Activated CD8-positive, alpha-beta memory T cell treated with anti-CD3 and anti-CD28 coated beads for 24 hours (primary cell): ENCODE measurements around the gene DGUOK.
A peak's percentile ranks its signal among the peaks of the same experiment; 100 is the strongest.

ENCODE experiments used
- DNase-seq: peaks from one replicate; pipeline ENCODE4 v3.0.0-alpha.2; 2020

DGUOK gene

DNA sequence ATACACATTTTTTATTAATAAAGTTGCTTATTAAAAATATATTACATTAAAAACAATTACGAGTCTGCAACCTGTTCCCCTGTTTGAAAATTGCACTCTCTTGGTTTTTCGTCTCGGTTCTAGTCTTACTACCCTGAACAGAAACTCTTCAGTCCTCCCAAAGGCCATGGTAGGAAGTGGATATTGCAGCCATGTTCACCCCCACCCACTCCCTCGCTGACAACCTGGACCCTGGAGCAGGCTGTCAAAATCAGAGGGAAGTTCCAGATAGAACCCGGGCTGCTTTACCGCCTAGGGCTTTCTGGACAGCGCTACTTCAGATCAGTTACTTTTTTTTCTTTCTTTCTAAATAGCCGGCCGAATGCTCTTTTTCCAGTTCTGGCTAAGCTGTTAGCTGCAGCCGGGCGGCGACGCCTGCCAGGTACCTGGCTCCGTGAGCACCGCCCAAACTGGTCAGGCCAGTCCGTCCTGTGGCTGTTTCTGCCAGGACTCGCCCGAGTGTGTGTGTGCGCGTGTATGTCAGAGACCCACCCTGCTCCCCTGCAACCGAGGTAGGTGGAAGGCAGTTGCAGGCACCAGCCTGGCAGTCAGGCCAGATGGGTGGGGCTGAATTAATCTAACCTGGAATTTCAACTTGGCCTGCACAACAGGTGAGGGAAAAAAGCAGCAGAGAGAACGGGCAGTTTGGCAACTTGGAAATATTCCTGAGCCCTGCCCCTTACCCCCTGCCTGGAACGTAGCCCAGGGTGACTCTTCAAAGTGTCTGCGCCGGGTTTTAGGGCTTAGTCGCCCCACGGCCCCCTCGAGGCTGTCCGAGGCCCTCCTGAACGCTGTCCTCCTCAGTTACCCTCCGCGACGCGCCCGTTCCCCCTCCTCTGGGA, 56.9 kb downstream of the DGUOK start:
- DNase-seq: peak; percentile 71

DNA sequence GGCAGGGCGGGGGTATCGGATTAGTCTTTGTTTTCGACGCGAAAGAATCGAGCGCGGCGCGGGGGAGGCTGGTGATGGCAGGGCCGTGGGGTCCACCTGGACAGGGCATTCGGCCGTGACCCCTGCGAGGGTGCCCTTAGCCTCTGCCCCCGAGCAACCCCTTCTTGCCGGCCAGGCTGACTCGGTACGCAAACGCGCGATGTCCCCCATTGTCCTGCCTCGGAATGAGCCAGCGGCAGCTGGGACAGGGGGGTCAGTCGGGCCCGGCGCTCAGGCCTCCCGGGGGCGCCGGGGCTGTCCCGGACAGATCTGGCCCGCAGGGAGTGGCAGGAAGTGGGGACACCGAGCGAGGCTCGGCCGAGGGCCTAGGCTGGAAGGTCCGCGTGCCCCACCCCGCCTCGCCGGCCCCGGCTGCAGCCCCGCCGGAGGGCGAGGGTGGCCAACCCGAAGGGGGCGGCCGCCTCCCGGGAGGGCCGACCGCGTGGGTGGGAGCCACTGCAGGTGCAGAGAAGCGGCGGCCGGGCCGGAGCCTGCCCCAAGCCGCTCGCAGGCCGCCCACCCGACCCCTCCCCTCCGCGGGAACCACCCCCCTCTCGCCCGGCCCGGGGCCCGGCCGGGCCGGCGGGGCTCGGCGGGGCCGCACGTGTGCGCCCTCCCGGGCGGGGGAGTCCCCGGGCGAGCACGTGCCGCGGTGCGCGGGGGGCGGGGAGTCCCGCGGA, 57.7 kb downstream of the DGUOK start, which contains the start of gene TET3:
TET3 (plus strand) TSS at position 708 of the 719 bp plus-strand sequence. CDS start 1,494 bp downstream, outside the sequence.
- DNase-seq: peak; percentile 87

DNA sequence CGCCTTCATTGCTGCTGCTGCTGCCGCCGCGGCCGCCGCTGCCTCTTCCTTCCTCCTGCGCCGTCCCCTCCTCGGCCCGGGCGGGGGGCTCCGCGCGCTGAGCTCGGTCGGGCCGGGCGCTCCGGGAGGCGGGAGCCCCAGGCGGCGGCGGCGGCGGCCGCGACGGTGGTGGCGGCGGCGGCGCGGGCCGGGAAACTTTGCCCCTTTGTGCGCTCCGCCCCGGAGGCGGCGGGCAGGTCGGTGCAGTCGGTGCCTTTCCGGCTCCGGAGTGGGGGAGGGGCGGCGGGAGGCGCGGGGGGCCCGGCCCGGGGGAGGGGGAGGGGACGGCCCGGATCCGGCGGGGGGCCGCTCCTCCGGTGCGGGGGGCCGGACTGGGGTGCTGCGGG, 58.2 kb downstream of the DGUOK start:
- peak; percentile 89 for DNase-seq

GRCh38 chr2:73985308-73986084, 58.8 kb downstream of the DGUOK start:
- peak; percentile 90 for DNase-seq

- DNase-seq: peak; percentile 76
Observed at GRCh38 chr2:73986085-73986681, 59.5 kb downstream of the DGUOK start.

DNA sequence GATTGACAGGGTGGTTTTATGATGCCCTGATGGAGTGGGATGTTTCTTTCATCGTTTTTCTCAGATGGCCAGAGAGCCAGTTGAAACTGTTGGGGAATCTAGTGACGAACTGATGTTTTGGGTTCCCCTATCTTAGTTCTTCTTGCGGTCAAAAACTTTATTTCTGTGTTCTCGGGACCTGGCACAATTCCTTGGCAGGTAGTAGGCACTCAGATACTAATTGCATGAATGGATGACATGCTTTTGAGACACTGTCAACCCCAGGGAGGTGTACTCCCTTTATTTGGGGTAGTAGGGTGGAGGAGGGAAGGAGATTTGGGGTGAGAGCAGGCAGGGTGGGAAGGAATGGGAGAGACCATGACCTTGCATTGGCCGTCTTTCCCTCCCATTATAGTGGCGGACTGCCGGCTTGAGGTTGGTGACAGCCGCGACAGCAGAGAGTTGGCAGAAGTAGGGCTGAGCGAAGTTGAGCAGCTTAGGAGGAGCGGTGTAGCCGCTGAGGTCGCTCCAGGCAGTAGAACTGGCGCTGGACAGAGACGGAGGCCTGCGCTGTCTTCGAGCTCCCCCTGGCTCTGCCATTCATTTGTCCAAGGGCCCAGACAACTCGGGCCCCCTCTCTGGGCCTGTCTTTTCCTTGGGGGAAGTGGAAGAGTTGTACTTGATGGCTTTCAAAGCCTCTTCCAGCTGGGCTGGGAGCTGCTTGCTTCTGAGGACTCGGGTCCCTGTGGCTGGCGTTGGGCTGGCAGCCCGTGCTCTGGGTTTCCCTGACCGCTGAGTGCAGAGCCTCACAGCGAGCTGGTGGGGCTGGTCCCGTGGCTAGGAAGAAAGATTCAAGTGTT, 60.6 kb downstream of the DGUOK start:
- DNase-seq: peak; percentile 74

DNA sequence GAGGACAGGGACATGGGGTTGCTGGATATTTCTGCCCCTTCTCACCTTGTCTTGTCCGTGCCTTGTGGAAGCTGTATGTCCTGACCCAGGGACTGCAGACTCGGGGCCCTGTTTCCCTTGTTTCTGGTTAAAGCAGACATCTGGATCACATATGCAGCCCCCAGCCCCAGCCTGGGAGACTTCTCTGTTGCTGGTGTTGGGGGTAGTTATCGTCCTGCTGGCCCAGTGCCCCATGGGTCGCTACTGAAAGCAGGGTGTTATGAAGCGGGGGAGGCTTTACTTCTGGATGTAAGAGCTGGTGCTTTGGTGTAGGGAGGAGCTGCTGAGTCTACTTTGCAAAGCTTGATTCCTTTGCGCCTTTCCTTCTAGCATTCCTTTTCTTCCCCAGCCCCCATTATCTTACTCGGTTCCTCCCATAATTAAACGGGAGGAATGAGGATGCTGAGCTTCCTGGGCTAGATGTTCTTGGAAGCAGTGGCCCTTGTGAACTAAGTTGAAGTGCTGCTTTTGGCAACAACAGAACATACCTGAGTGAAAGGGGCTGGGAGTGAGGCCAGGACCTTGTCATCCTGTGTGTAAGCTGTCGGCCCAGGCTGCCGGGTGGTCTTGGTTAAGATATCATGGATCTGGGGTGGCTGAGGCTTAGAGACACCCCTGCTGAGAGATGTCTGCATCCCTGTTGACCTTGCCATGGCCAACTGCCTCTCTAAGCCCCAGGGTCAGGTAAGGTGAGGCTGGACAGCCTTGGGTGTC, 61.4 kb downstream of the DGUOK start:
- no peak for DNase-seq

DNA sequence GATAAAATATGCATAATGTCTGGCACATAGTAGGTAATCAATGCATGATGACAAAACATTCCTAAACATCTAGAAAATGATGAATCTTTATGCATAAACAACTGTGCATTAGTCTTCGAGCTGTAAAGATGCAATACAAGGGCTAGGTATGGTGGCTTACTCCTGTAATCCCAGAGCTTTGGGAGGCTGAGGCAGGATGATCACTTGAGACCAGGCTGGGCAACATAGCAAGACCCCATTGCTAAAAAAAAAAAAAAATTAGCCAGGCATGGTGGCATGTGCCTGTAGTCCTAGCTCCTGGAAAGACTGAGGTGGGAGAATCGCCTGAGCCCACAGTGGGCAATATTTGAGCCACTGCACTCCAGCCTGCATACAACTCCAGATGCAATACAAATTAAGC, 63.3 kb downstream of the DGUOK start:
- DNase-seq: no peak

DNA sequence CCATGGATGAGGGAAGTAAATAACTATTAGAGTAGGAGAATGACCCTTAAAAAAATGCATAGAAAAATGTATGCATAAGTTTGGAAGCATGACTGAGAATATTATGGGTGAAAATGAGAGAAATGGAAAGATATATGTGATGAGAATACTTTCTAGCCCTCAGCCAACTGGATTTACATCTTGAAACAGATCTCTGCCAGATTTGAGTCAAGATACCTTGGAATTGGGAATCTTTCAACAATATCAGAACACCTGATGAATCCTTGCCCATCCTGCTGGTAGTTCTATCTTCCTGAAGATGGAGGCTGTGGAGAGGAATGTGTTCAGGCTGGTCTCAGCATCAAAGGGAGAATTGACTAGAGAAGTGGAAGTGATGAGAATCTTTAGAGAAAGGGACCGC, 63.9 kb downstream of the DGUOK start:
- DNase-seq: no peak

- no peak for DNase-seq
Observed at GRCh38 chr2:73992036-73992435, 65.4 kb downstream of the DGUOK start.

DNA sequence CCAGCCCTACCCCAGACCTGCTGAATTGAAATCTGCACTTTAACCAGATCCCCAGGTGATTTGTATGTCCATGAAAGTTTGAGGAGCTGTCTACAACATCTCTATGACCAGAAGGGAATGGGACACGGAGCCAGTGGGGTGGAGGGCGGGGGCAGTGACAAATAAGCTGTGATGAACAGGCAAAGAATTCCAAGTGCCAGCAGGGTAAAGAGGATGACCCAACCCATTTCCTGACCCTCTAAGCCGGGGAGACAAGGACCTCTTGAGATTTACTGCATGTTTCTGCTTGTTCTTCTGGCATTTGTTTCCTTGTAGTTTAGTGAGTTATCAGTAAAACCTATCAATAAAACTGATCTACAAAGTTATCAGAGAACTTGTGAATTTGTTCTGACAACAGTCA, 66.7 kb downstream of the DGUOK start:
- DNase-seq: no peak

DNA sequence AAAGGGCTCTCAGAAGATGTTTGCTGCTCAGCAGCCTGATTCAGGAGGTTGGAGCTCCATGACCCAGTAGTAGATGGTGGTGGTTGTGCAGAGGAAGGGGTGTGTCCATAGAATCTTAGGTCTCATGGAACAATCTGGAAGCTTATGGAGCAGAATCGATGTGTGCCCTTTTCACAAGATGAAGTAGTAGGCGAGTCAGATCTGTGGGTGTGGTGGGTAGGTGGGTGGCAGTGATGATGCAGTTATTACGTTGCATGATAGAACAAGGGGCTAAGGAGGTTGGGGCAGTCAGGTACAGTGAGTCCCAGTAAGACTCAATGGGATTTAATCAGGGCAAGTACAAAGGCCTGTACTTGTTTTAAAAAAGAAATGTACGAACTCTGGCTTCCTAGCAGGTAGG, 67.1 kb downstream of the DGUOK start:
- no peak for DNase-seq

DNA sequence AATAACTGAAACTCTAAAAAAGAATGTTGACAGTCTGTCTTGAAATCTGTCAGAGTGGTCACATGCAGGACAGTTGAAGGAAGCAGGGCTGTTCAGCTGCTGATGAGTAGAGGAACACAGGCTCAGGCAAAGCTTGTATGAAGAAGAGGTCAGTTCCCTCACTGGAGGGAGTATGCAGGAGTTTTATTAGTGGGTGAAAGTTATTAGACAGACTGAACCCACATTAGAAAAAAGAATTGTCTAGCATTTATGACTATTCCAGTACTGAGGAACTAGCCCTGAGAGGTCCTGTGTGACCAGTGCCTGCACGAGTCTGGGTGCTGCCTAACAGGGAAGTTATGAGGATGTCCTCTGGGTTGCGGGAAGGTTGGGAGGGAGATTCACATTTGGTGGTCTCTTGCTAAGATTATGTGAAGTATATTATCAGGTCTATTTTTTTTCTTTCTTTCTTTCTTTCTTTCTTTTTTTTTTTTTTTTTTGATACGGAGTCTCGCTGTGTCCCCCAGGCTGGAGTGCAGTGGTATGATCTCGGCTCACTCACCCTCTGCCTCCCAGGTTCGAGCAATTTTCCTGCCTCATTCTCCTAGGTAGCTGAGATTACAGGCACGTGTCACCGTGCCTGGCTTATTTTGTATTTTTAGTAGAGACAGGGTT, 67.6 kb downstream of the DGUOK start:
- DNase-seq: no peak

DNA sequence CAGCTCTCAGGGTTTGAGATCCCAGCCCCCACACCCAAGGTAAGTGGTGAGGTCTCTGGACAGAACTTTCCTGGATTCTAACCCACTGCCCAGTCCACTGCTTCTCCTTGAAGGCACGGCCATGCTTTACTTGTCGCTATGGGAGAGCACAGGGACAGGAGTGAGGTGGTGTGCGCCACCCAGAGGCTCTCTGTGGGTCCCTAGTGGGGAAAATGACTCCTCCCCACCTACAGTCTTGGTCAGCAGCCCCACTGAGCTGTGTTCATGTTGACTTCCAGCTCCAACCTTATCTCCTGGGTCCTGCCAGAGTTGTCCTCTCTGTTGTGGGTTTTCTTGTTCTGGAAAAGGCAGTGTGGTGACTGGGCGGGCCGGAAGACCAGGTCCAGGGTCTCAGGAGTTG, 69.1 kb downstream of the DGUOK start:
- DNase-seq: no peak

- DNase-seq: no peak
Observed at GRCh38 chr2:73997813-73998212, 71.1 kb downstream of the DGUOK start.

- DNase-seq: no peak
Observed at GRCh38 chr2:73998451-73998850, 71.8 kb downstream of the DGUOK start.

GRCh38 chr2:73998933-73999332, 72.3 kb downstream of the DGUOK start:
- no peak for DNase-seq

- DNase-seq: no peak
Observed at GRCh38 chr2:73999881-74000597, 73.4 kb downstream of the DGUOK start.

DNA sequence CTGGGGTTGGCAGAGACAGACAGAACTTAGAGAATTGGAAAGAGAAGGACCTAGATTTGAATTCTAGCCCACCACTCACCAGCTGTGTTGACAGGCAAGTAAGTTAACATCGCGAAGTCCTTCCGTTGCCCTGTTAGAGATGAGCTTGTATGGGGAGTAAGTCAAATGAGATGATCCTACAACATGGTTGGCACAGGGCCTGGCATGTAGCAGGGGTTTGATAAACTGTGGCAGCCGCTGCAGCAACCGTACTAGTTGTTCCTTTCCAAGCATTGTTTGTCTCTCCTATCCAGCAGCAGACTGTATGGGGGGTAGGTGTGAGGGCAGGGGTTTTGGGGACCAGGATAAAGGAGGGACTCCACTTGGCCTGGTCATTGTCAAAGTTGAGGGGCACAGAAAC, 74.0 kb downstream of the DGUOK start:
- DNase-seq: no peak

DNA sequence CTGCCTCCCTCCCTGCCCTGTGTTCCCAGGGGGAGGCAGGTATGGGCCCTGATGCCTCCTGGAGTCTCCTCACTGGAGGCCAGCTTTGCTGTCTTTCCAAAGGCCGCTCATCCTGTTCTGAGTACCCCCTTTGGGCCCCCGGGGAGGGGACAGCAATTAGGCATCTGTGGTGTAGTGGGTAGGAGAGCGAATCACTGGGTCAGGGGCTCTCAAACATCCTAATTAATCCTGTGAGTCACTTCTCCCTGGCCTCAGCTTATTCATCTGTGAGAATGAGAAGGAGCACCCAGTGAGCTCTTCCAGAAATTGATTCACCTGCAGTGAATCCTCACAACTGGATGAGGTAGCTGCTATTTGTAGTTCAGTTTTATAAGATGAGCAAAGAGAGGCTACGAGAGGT, 74.4 kb downstream of the DGUOK start:
- no peak for DNase-seq
